Measurements from ENCODE around the gene TTLL11. TPM values are rescaled to one million over a fixed set of nuclear protein-coding genes. Genes with fewer than 3 reads are reported as not detected.

The TTLL11 gene
- total RNA-seq, 1 donor from 2014 or later: 23.9 TPM

DNA sequence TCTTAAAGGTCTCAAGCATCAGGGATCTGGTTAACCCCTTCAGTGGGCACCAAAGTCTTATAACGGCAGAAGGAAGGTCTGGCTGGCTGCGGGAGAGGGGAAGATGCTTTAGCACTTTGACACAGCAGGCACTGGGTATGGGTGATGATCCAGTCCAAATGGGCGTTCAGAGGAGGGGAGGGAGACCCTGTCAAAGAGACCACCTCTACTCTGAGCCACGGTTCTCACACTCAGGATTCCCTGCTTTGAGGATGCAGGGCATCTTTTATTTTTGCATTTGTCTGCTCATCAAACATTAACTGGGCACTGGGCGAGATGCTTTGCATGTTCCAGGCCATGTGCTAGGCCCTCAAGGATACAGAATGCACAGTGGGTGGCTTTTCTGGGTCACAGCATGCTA, 237.6 kb downstream of the TTLL11 start:
- Mint-ChIP-seq H3K36me3 (ENCODE audit: unreplicated experiment) (peaks cover 2% of the 10 kb centered on the region), H3K9me3 (ENCODE audit: unreplicated experiment) (no peaks in the 10 kb centered on the region), H3K27me3 (ENCODE audit: unreplicated experiment) (no peaks in the 10 kb centered on the region), H3K27ac (ENCODE audit: unreplicated experiment) (no peak overlapping the region), H3K4me3 (ENCODE audit: unreplicated experiment) (no peak overlapping the region), H3K4me1 (ENCODE audit: low read depth, unreplicated experiment) (peaks cover 12% of the 10 kb centered on the region)
- DNase-seq: no peak
- TF ChIP-seq, protein P1, sequence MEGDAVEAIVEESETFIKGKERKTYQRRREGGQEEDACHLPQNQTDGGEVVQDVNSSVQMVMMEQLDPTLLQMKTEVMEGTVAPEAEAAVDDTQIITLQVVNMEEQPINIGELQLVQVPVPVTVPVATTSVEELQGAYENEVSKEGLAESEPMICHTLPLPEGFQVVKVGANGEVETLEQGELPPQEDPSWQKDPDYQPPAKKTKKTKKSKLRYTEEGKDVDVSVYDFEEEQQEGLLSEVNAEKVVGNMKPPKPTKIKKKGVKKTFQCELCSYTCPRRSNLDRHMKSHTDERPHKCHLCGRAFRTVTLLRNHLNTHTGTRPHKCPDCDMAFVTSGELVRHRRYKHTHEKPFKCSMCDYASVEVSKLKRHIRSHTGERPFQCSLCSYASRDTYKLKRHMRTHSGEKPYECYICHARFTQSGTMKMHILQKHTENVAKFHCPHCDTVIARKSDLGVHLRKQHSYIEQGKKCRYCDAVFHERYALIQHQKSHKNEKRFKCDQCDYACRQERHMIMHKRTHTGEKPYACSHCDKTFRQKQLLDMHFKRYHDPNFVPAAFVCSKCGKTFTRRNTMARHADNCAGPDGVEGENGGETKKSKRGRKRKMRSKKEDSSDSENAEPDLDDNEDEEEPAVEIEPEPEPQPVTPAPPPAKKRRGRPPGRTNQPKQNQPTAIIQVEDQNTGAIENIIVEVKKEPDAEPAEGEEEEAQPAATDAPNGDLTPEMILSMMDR (IDR thresholded peaks at IDR 0.05; ENCODE audit: partially characterized antibody, unreplicated experiment): no peak

DNA sequence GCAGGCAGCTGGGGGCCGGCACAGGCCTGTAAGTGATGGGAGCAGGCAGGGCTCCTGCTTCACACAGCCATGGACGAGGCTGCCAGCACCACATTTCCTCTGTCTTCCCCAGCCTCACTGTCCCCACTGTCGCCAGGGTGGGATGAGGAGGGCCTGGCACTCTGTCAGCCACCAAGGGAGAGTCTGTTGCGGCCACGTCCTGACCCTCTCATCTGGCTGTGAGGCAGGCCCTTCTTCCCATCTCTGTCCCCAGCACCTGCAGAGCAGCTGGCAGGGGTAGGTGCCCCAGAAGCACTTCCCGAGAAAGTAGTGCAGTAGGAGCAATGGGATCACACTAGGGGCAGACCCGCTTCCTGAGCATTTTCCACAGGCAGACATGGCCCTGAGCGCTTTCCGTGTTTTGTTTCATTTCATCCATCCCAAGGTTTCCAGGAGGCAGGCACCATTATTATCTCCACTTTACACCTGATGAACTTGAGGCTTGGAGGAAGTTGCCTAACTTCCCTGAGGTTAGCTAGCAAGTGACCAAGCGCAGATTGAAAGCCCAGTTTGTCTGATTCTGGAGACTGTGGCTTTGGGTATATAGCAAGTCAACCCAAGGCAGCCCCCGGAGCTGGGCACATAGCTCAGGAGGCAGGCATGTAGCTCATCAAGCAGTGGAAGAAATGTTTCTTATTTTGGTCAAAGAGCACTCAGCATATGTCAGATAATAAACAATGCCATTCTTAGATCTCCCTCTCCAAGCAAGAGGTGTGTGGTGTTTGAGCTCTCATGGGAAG, 239.3 kb downstream of the TTLL11 start:
- H3K27ac Mint-ChIP-seq (ENCODE audit: unreplicated experiment): no peak overlapping the region
- TF ChIP-seq, protein P1 (IDR thresholded peaks at IDR 0.05; ENCODE audit: partially characterized antibody, unreplicated experiment): no peak
- no peaks in the 10 kb centered on the region for H3K27me3 Mint-ChIP-seq (ENCODE audit: unreplicated experiment)
- H3K4me1 Mint-ChIP-seq (ENCODE audit: low read depth, unreplicated experiment): peaks cover 12% of the 10 kb centered on the region
- no peak overlapping the region for H3K4me3 Mint-ChIP-seq (ENCODE audit: unreplicated experiment)
- no peak for DNase-seq
- H3K36me3 Mint-ChIP-seq (ENCODE audit: unreplicated experiment): peaks cover 11% of the 10 kb centered on the region
- H3K9me3 Mint-ChIP-seq (ENCODE audit: unreplicated experiment): no peaks in the 10 kb centered on the region

DNA sequence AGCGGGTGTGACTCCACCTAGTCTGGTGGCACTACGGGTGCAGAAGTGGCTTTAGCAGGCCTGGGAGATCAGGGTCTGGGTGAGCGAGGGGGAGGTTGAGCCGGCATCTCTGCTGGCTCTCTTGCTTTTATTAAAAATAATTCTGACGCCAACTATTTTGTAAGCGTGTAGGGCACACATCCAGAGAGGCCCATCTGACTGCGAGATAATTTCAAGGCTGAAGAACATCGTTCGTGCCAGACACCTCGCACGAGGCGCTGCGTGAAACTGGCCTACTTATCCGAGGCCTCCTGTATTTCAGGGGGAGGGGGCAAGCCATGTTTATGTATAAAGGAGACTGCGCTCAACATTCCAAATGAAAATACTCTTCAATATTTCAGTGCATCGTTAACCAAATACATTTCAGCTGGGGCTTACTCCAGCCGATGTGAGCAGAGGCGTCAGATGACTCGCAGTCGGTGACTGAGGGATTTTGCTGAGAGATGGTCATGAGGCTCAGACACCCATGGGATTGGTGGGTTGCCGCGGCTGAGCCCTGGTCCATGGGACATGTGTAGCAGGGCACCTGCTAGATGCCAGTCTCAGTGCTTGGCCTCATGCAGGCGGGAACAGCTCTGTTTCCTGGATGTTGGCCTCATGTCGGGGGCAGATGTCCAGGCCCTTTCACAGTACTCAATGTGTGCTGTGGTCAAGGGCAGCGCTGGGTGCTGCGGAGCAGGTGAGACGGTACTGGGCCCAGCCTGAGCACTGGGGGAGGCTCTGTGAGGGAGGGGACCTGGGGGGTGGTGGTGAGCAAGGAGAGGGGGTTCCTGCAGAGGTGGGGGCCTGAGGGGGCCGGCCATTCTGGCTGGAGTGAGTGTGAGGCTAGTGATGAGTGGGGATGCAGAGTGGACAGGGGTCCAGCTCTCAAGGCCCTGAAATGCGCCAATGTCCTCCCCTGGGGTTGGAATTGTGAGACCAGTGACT, 240.2 kb downstream of the TTLL11 start:
- H3K9me3 Mint-ChIP-seq (ENCODE audit: unreplicated experiment): no peaks in the 10 kb centered on the region
- H3K27me3 Mint-ChIP-seq (ENCODE audit: unreplicated experiment): no peaks in the 10 kb centered on the region
- H3K36me3 Mint-ChIP-seq (ENCODE audit: unreplicated experiment): peaks cover 13% of the 10 kb centered on the region
- peaks cover 12% of the 10 kb centered on the region for H3K4me1 Mint-ChIP-seq (ENCODE audit: low read depth, unreplicated experiment)
- DNase-seq: no peak
- TF ChIP-seq, protein P1 (IDR thresholded peaks at IDR 0.05; ENCODE audit: partially characterized antibody, unreplicated experiment): no peak
- no peak overlapping the region for H3K4me3 Mint-ChIP-seq (ENCODE audit: unreplicated experiment)
- H3K27ac Mint-ChIP-seq (ENCODE audit: unreplicated experiment): no peak overlapping the region

DNA sequence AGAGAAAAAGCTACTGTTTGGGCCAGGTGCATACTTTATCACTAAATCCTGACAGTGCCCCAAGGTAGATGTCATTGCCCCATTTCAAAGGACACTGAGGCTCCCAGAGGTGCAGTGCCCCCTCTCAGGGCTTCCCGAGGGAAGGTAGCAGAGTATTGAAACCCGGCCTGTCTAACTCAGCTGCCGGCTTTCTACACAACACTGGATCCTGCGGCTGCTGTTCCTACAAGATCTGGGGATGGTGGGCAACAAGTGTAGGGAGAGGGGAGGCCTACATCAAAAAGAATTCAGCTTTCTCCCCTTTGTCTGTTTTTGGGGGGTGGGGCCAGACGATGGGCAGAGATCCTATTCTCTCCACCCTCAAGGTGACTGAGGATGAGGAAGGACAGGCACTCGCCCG, 240.9 kb downstream of the TTLL11 start:
- Mint-ChIP-seq H3K36me3 (ENCODE audit: unreplicated experiment) (peaks cover 13% of the 10 kb centered on the region), H3K9me3 (ENCODE audit: unreplicated experiment) (peaks cover under 1% of the 10 kb centered on the region), H3K27ac (ENCODE audit: unreplicated experiment) (no peak overlapping the region), H3K27me3 (ENCODE audit: unreplicated experiment) (no peaks in the 10 kb centered on the region), H3K4me3 (ENCODE audit: unreplicated experiment) (no peak overlapping the region), H3K4me1 (ENCODE audit: low read depth, unreplicated experiment) (peaks cover 12% of the 10 kb centered on the region)
- TF ChIP-seq, protein P1 (IDR thresholded peaks at IDR 0.05; ENCODE audit: partially characterized antibody, unreplicated experiment): no peak
- DNase-seq: no peak

Data from glutamatergic neuron (in vitro differentiated cells).